Measurements from ENCODE around the gene RAB39B. TPM values are rescaled to one million over a fixed set of nuclear protein-coding genes. Genes with fewer than 3 reads are reported as not detected.

The RAB39B gene
- total and polyA plus RNA-seq, 8 donors = under 0.01 to 1.5 (median 0.31) TPM; not detected in 1

DNA sequence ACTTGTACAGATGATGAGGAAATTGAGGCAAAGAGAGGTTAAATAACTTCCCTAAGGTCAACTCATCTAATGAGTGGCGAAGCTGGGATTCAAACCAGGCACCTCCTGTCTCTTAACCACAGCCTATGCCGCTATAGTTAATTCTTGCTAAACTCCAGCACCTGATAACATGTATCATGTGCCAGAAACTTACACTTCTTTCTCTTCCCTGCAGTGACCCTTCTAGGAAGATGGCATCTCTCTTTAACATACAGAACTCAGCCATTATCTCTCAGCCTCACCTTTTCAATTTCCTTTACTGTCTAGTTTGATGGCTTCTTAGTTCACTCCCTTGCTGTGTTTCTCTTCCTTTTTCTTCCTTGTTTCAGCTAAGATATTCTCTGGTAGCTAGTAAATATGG is 45.5 kb downstream of the RAB39B start:
- Histone ChIP-seq H3K4me1 (peaks cover 0 to 24% (median 15%) of the 10 kb centered on the region in 4 donors), H3K9me3 (no peaks in the 10 kb centered on the region), H3K36me3 (peaks cover 0 to 20% (median 17%) of the 10 kb centered on the region in 4 donors), H3K27me3 (no peaks in the 10 kb centered on the region), H3K27ac (no peak overlapping the region), H3K4me3 (no peak overlapping the region)
- intact Hi-C loops (cut with DNase I; ENCODE audit: low total_unique reads) = no loop called here
- TF ChIP-seq POLR2AphosphoS5 (IDR thresholded peaks at IDR 0.05) = no peak
- TF ChIP-seq POLR2A (IDR thresholded peaks at IDR 0.05) = no peak
- TF ChIP-seq, protein P1, sequence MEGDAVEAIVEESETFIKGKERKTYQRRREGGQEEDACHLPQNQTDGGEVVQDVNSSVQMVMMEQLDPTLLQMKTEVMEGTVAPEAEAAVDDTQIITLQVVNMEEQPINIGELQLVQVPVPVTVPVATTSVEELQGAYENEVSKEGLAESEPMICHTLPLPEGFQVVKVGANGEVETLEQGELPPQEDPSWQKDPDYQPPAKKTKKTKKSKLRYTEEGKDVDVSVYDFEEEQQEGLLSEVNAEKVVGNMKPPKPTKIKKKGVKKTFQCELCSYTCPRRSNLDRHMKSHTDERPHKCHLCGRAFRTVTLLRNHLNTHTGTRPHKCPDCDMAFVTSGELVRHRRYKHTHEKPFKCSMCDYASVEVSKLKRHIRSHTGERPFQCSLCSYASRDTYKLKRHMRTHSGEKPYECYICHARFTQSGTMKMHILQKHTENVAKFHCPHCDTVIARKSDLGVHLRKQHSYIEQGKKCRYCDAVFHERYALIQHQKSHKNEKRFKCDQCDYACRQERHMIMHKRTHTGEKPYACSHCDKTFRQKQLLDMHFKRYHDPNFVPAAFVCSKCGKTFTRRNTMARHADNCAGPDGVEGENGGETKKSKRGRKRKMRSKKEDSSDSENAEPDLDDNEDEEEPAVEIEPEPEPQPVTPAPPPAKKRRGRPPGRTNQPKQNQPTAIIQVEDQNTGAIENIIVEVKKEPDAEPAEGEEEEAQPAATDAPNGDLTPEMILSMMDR (IDR thresholded peaks at IDR 0.05) = no peak
- TF ChIP-seq EP300 (IDR thresholded peaks at IDR 0.05) = no peak
- DNase-seq = no peak
- 69 to 89% (median 81%) methylated on average over 2 of the region's 2 CpGs for WGBS, 5 donors

DNA sequence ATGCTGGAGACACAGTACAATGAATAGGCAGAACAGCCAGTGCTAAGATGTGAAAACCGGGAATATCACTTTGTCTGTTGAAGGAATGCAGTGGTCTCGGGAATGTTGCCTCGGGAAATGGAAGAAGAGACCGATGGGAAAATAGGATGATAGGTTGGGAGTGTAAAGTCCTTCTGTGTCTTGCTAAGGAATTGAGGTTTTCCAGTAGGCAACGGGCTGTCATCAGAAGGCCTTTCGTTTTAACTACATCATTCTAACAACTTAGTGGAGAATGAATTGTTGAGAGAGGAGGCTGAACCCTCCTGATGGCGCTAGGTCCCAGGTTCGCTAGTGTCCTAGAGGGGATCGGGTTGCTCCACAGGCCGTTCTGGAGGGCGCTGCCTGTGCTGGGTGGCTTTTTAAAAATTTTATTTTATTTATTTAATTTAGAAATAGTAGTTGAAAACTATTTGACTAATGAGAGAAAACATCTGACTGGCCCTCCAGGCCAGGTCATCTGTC is 47.3 kb downstream of the RAB39B start:
- no peaks in the 10 kb centered on the region for H3K9me3 ChIP-seq
- peaks cover 0 to 24% (median 15%) of the 10 kb centered on the region in 4 donors for H3K4me1 ChIP-seq
- TF ChIP-seq, protein P1 (IDR thresholded peaks at IDR 0.05) = peak in 1 of 7 experiments; percentile 1
- TF ChIP-seq POLR2AphosphoS5 (IDR thresholded peaks at IDR 0.05) = no peak
- H3K27ac ChIP-seq = peak overlapping the region in 4 of 5 donors; percentile 88 to 93 (median 90)
- intact Hi-C loops (cut with DNase I; ENCODE audit: low total_unique reads) = no loop called here
- 2 to 36% (median 16%) methylated on average over 11 of the region's 11 CpGs for WGBS, 5 donors
- peaks cover 0 to 14% (median 13%) of the 10 kb centered on the region in 4 donors for H3K36me3 ChIP-seq
- DNase-seq = peak in 1 of 2 donors; percentile 21
- no peaks in the 10 kb centered on the region for H3K27me3 ChIP-seq
- peak overlapping the region; percentile 61 to 85 (median 74) for H3K4me3 ChIP-seq

GRCh38 chrX:155216179-155216939 is 47.9 kb downstream of the RAB39B start, which contains the start of gene VBP1:
VBP1 (plus strand) TSS chrX:155216460; CDS start chrX:155216483, 23 bp downstream.
- DNase-seq = peak; percentile 90 to 97
- peak within 1 kb of the TSS; percentile 61 to 85 (median 74) for H3K4me3 ChIP-seq
- TF ChIP-seq POLR2AphosphoS5 (IDR thresholded peaks at IDR 0.05) (peak in 2 of 3 donors; percentile 29 to 50), EP300 (IDR thresholded peaks at IDR 0.05) (no peak), POLR2A (IDR thresholded peaks at IDR 0.05) (no peak)
- TF ChIP-seq, protein P1 (IDR thresholded peaks at IDR 0.05) = peak in 4 of 7 experiments; percentile 15 to 54 (median 38)
- H3K27ac ChIP-seq = peak within 1 kb of the TSS; percentile 80 to 93 (median 90)
- no peaks in the 10 kb centered on the region for H3K27me3 ChIP-seq
- no peaks in the 10 kb centered on the region for H3K9me3 ChIP-seq
- intact Hi-C loops (cut with DNase I; ENCODE audit: low total_unique reads) = no loop called here
- peaks cover 0 to 24% (median 15%) of the 10 kb centered on the region in 4 donors for H3K4me1 ChIP-seq
- WGBS, 5 donors = 0 to 49% (median 7%) methylated on average over 9 to 53 of the region's 53 CpGs
- peaks cover 0 to 12% (median 8%) of the 10 kb centered on the region in 4 donors for H3K36me3 ChIP-seq

DNA sequence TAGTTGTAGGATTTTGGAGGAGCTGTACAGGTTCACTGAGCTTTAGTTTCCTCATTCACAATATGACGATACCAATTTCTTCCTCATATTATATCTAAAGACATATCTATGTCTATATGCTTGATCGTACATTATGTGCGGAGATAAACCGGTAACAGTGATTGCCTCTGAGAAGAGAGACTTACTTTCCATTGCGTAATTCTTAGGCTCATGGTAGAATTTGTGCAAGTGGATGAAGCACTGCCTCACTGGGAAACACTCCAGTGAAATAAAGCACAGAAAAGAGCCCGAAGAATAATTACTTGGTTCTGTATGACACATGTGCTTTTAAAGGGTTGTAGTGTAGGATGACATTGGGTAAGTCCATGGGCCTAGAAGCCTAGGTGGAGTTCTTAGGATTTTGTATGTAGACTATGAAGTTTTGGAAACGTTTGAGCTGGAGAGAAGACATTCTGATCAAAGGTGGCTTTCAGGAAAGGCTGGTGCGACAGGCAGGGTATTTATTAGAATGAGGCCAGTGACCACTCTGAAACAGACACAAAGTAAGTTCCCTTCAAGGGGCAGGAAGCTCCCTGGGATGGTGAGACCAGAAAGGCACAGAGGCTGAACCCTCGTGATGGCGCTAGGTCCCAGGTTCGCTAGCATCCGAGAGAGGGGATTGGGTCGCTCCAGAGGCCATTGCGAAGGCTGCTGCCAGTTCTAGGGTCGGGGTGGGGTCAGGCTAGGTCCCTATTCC is 48.7 kb downstream of the RAB39B start:
- Histone ChIP-seq H3K9me3 (no peaks in the 10 kb centered on the region), H3K4me3 (peak overlapping the region; percentile 61 to 85 (median 74)), H3K27me3 (no peaks in the 10 kb centered on the region), H3K27ac (peak overlapping the region; percentile 80 to 93 (median 90)), H3K4me1 (peaks cover 0 to 24% (median 15%) of the 10 kb centered on the region in 4 donors), H3K36me3 (peaks cover 0 to 4% (median under 1%) of the 10 kb centered on the region in 4 donors)
- no peak for DNase-seq
- 37 to 65% (median 44%) methylated on average over 15 of the region's 15 CpGs for WGBS, 5 donors
- no peak for TF ChIP-seq POLR2A (IDR thresholded peaks at IDR 0.05)
- TF ChIP-seq, protein P1 (IDR thresholded peaks at IDR 0.05) = no peak
- intact Hi-C loops (cut with DNase I; ENCODE audit: low total_unique reads) = no loop called here

Data from stomach (tissue), 9 donors.